ENCODE results near the gene ATXN2L.
"Not testable (repeated sequence)": the region's sequence is repeated elsewhere in the genome, so short reads cannot be mapped to it uniquely, and the experiment has no call there.

Gene ATXN2L

GRCh38 chr16:28822520-28823290, at the start of gene ATXN2L:
TSS of gene ATXN2L (plus strand) at chr16:28822999. CDS start at chr16:28823260, 261 bp downstream.
- peak; percentile 94 to 97 for DNase-seq

GRCh38 chr16:28781697-28782096, 41.1 kb upstream of the ATXN2L start:
- DNase-seq, result not testable (repeated sequence)

GRCh38 chr16:28782357-28782756, 40.4 kb upstream of the ATXN2L start:
- not testable (repeated sequence) for DNase-seq

- peak; percentile 76 to 78 for DNase-seq
Measured at GRCh38 chr16:28802235-28803019, 20.4 kb upstream of the ATXN2L start.

- DNase-seq, result not testable (repeated sequence)
Measured at GRCh38 chr16:28807445-28808120, 15.2 kb upstream of the ATXN2L start.

- no peak for DNase-seq
Measured at GRCh38 chr16:28820016-28820415, 2.8 kb upstream of the ATXN2L start.

- not testable (repeated sequence) for DNase-seq
Measured at GRCh38 chr16:28820546-28820945, 2.3 kb upstream of the ATXN2L start.

- no peak for DNase-seq
Measured at GRCh38 chr16:28821874-28822519, 802 bp upstream of the ATXN2L start.

- no peak for DNase-seq
Measured at GRCh38 chr16:28823291-28823872, 583 bp downstream of the ATXN2L start.

- peak; percentile 97 to 99 for DNase-seq
Measured at GRCh38 chr16:28823873-28824716, 1.3 kb downstream of the ATXN2L start.

- no peak for DNase-seq
Measured at GRCh38 chr16:28824717-28824973, 1.8 kb downstream of the ATXN2L start.

GRCh38 chr16:28826141-28826540, 3.3 kb downstream of the ATXN2L start:
- DNase-seq, result no peak

- no peak for DNase-seq
Measured at GRCh38 chr16:28829747-28830146, 6.9 kb downstream of the ATXN2L start.

GRCh38 chr16:28830531-28830930, 7.7 kb downstream of the ATXN2L start:
- no peak for DNase-seq

GRCh38 chr16:28834349-28834748, 11.6 kb downstream of the ATXN2L start:
- DNase-seq, result no peak

- DNase-seq, result no peak
Measured at GRCh38 chr16:28834873-28835863, 12.4 kb downstream of the ATXN2L start.

GRCh38 chr16:28835864-28836760, 13.3 kb downstream of the ATXN2L start:
- no peak for DNase-seq

GRCh38 chr16:28836761-28837064, 13.9 kb downstream of the ATXN2L start:
- DNase-seq, result no peak

- no peak for DNase-seq
Measured at GRCh38 chr16:28837672-28838557, 15.1 kb downstream of the ATXN2L start.

Measured in activated CD4-positive, alpha-beta T cell treated with anti-CD3 and anti-CD28 coated beads for 4 hours (primary cell).